Measurements from ENCODE around the gene NUDT8.

DNA sequence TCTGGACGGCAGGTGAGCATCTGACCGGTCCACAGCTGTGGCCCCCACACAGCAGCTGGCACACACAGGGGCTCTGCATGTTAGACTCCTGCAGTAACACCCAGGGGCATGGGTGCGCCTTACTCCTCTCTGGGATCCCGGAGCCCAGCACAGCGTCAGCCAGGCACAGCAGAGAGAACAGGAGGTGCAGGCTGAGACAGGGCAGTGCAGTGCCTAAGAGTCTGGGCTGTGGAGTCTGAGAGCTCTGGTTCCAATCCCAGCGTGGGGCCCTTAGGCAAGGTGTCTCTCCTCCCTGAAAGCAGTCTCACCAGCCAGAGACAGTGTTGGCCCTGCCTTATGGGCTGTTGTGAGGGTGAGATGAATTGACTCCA is 2.3 kb downstream of the NUDT8 start:
- no peak for TF ChIP-seq EZH2 (IDR thresholded peaks at IDR 0.05; ENCODE audit: borderline replicate concordance, low read length)
- TF ChIP-seq, protein P1, sequence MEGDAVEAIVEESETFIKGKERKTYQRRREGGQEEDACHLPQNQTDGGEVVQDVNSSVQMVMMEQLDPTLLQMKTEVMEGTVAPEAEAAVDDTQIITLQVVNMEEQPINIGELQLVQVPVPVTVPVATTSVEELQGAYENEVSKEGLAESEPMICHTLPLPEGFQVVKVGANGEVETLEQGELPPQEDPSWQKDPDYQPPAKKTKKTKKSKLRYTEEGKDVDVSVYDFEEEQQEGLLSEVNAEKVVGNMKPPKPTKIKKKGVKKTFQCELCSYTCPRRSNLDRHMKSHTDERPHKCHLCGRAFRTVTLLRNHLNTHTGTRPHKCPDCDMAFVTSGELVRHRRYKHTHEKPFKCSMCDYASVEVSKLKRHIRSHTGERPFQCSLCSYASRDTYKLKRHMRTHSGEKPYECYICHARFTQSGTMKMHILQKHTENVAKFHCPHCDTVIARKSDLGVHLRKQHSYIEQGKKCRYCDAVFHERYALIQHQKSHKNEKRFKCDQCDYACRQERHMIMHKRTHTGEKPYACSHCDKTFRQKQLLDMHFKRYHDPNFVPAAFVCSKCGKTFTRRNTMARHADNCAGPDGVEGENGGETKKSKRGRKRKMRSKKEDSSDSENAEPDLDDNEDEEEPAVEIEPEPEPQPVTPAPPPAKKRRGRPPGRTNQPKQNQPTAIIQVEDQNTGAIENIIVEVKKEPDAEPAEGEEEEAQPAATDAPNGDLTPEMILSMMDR (conservative IDR thresholded peaks at IDR 0.05 in 1 of 2, IDR thresholded peaks at IDR 0.05 in 1 of 2; ENCODE audit: extremely low read depth in 1 of 2, insufficient read depth in 1 of 2, low read depth in 1 of 2, low read length in 2 of 2), result no peak

All from mammary epithelial cell (primary cell).